Ecto neural progenitor cell (in vitro differentiated cells): ENCODE measurements around the gene ITGA11.

ENCODE experiments used
- DNase-seq: peaks from one replicate; pipeline ENCODE4 v3.0.0-alpha.2; 2018; ENCODE audit warnings: low spot score

The ITGA11 gene

GRCh38 chr15:68265081-68265480, 166.9 kb downstream of the ITGA11 start:
- DNase-seq = no peak

DNA sequence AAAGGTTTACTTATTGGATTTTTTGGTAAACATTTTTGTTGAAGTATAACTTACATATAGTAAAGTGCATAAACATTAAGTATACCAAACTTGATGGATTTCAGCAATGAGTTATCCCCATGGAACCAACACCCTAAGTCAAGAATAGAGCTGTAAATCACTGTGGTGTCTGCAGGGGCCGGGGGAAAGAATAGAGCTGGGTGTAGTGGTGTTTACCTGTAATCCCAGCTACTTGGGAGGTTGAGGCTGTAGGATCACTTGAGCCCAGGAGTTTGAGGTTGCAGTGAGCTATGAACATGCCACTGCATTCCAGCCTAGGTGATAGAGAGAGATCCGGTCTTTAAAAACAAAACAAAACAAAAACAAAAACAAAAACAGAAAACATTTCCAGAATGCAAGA, 167.7 kb downstream of the ITGA11 start:
- no peak for DNase-seq

DNA sequence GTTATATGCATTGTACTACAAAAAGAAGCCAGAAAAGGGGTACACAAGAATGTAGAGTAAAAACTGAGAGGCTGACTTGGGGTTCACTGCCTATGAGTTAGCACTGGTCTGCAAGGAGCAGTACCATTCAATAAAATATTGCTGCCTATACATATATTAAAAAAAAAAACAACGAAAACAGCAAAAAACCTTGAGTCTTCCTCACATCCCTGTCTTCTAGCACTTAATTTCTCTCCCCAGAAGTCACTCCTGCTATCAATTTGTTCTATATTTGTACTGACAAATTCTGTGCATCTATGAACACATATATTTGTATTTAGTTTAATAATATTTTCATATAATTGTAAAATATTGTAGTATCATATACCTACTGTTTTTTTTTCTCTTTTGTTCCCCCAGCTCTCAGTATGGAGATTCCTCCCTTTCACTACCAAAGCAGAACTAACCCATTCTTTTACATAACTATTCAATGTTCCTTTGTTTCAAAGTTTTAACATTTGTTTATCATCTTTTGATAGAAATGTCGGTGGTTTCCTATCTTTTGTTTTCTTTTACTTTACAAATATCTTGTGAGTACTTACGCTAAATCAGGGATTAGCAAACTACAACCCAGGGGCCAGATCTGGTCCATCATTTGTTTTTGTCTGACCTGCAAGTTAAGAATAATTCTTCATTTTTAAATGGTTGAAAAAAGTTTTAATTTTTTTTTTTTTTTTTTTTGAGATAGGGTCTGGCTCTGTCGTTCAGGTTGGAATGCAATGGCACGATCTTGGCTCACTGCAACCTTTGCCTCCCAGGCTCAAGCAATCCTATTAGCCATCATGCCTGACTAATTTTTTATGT, 169.2 kb downstream of the ITGA11 start:
- no peak for DNase-seq

DNA sequence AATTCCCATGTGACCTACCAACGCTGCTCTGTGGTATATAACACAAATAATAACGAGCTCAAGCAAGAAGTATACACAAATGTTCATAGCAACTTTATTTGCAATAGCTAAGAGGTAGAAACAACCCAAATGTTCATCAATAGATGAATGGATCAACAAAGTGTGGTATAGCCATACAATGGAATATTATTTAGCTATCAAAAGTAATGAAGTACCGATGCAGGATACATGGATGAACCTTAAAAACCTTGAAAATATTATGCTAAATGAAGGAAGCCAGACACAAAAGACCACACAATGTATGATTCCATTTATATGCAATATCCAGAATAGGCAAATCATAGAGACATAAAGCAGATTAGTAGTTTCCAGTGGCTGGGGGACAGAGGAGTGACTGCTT, 170.0 kb downstream of the ITGA11 start:
- no peak for DNase-seq

GRCh38 chr15:68261241-68261640, 170.7 kb downstream of the ITGA11 start:
- DNase-seq = no peak

DNA sequence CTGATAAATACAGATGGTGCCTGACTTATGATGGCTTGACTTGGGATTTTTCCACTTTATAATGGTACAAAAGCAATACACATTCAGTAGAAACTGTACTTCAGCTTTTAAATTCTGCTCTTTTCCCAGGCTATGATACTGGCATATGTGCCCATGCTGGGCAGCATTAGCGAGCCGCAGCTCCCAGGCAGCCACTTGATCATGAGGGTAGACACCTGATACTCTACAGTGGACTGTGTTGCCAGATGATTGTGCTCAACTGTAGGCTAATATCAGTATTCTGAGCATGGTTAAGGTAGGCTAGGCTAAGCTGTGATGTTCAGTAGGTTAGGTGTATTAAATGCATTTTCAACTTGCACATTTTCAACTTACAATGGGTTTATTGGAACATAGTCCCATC, 172.1 kb downstream of the ITGA11 start:
- DNase-seq = no peak

- DNase-seq = no peak
Measured at GRCh38 chr15:68258692-68259091, 173.3 kb downstream of the ITGA11 start.

GRCh38 chr15:68256675-68257450, 175.1 kb downstream of the ITGA11 start:
- peak; percentile 89 for DNase-seq

DNA sequence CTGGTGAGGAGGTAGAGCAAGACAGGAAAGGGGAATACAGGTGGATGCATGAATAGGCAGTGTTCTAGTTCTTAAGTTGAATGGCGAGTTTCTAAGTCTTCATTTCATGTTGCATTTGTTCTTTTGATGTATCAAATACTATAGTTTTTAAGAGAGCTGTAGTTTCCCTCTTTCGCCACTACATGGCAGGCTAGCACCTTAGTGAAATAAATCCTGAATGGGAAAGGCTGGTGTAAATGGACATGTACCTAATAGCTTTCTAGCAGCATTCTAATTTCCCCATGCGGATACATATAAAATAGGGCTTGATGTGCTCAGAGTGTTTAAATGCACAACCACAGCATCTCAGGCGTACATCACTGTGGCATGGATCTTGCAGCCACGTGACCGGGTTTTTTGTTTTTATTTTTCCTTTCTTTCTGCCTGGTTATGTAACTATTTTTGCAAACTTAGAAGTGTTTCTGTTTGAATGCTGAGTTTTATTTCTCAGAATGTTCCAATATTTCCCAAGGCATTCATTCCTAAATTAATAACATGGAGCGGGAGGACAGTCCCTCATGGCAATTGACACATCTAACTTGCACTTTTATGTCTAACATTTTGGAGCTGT, 178.9 kb downstream of the ITGA11 start:
- DNase-seq = no peak

DNA sequence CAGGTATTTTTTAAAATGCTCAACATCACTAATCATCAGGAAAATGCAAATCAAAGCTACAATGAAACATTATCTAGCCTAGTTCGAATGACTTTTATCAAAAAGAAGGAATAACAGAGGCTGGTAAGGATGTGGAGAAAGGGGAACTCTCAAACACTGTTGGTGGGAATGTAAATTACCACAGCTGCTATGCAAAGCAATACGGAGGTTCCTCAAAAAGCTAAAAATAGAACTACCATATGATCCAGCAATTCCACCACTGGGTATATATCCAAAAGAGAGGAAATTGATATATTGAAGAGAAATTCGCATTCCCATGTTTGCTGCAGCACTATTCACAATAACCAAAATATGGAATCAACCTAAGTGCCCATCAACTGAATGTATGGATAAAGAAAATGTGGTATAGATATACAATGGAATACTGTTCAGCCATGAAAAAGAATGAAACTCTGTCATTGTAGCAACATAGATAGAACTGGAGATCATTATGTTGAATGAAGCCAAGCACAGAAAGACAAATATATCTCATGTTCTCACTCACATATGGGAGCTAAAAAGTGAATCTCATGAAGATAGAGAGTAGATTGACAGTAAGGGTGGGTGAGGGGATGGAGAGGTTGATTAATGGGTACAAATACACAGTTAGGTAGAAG, 182.8 kb downstream of the ITGA11 start:
- DNase-seq = no peak
